SK-N-SH (cell line): Measurements from ENCODE around the gene TRPM3. TPM values are rescaled to one million over a fixed set of nuclear protein-coding genes. Genes with fewer than 3 reads are reported as not detected.

ENCODE experiments used
- CTCF ChIA-PET: fragments of 300-600, 350-600 bp; formaldehyde crosslinking; extraction: SDS; loops from one replicate; lab custom pipeline; 2021; lab: Yijun Ruan, JAX
- POLR2A ChIA-PET: fragments of 350-600 bp; sonication (Branson Sonifier 250); formaldehyde crosslinking; extraction: SDS; loops from one replicate; lab custom pipeline; 2020; ENCODE audit warnings: antibody characterized with exemption, inconsistent platforms; lab: Yijun Ruan, JAX
- DNase-seq: peaks from one replicate; pipeline ENCODE4 v3.0.0; 2012
- H2AFZ ChIP-seq: fragments of 200-600 bp; sonication (generic); 2 replicates; pipeline ENCODE4 v1.8.1; 2016; ENCODE audit warnings: antibody characterized with exemption, mild to moderate bottlenecking, low read depth
- H3F3A ChIP-seq: fragments of 200-600 bp; sonication (generic); replicated peaks from 2 replicates; pipeline ENCODE3; 2016; ENCODE audit warnings: antibody characterized with exemption, mild to moderate bottlenecking; ENCODE audit not compliant: insufficient read depth
- H3K27ac ChIP-seq, 2 experiments: fragments of 200-500 bp in 1 of 2; fragments of 200-600 bp in 1 of 2; sonication (Bioruptor generic) in 1 of 2; sonication (generic), shearing (Covaris generic) in 1 of 2; 2 replicates each; pipeline versions ENCODE4 v1.5.1 to v1.6.1; 2014 to 2016; ENCODE audit warnings: low read depth in 2 of 2, inconsistent platforms in 1 of 2, low read length in 1 of 2, mild to moderate bottlenecking in 1 of 2, mixed read lengths in 1 of 2
- H3K27me3 ChIP-seq: fragments of 200-600 bp; sonication (generic), shearing (Covaris generic); 2 replicates; pipeline ENCODE4 v1.6.1; 2016; ENCODE audit warnings: mixed run types; ENCODE audit not compliant: insufficient read depth
- H3K36me3 ChIP-seq, 2 experiments: fragments of 200-500 bp in 1 of 2; fragments of 200-600 bp in 1 of 2; sonication (Bioruptor generic) in 1 of 2; sonication (generic) in 1 of 2; replicated peaks in 1 of 2; 2 replicates each; pipeline versions ENCODE3 to v1.5.1; 2014 to 2016; ENCODE audit warnings: low read length in 1 of 2, mild to moderate bottlenecking in 1 of 2; ENCODE audit not compliant: insufficient read depth in 2 of 2, control insufficient read depth in 1 of 2
- H3K4me1 ChIP-seq, 2 experiments: fragments of 200-500 bp in 1 of 2; fragments of 200-600 bp in 1 of 2; sonication (Bioruptor generic) in 1 of 2; sonication (generic), shearing (Covaris generic) in 1 of 2; 2 replicates each; pipeline versions ENCODE4 v1.5.1 to v1.6.1; 2014 to 2016; ENCODE audit warnings: low read depth in 1 of 2, low read length in 1 of 2, mixed run types in 1 of 2; ENCODE audit not compliant: insufficient read depth in 2 of 2, control insufficient read depth in 1 of 2
- H3K4me2 ChIP-seq: fragments of 200-600 bp; sonication (generic), shearing (Covaris generic); 2 replicates; pipeline ENCODE4 v1.6.1; 2017; ENCODE audit warnings: mixed run types
- H3K4me3 ChIP-seq, 2 experiments: fragments of 200-500 bp in 1 of 2; fragments of 200-600 bp in 1 of 2; sonication (Bioruptor generic) in 1 of 2; sonication (generic), shearing (Covaris generic) in 1 of 2; 2 replicates each; pipeline versions ENCODE4 v1.5.1 to v1.8.1; 2014 to 2016; ENCODE audit warnings: low read depth in 2 of 2, inconsistent platforms in 1 of 2, low read length in 1 of 2, mild to moderate bottlenecking in 1 of 2, mixed read lengths in 1 of 2, moderate library complexity in 1 of 2
- H3K79me2 ChIP-seq: fragments of 200-600 bp; sonication (generic); 2 replicates; pipeline ENCODE4 v1.8.1; 2017; ENCODE audit warnings: mild to moderate bottlenecking; ENCODE audit not compliant: insufficient read depth
- H3K9ac ChIP-seq: fragments of 200-600 bp; sonication (generic); 2 replicates; pipeline ENCODE4 v1.6.1; 2017; ENCODE audit warnings: mixed run types
- H3K9me2 ChIP-seq: fragments of 200-600 bp; sonication (generic); 2 replicates; pipeline ENCODE4 v1.6.1; 2017; ENCODE audit warnings: mixed run types
- H3K9me3 ChIP-seq: fragments of 200-600 bp; sonication (generic); 2 replicates; pipeline ENCODE4 v1.6.1; 2017; ENCODE audit warnings: mixed run types, mild to moderate bottlenecking, moderate library complexity
- H4K20me1 ChIP-seq: fragments of 200-600 bp; sonication (generic); 2 replicates; pipeline ENCODE4 v1.6.1; 2017; ENCODE audit warnings: mild to moderate bottlenecking, mixed run types; ENCODE audit not compliant: insufficient read depth
- CHD2 ChIP-seq: fragments of 150-350 bp; IDR thresholded peaks from 2 replicates; pipeline ENCODE4 v1.6.1; 2018; ENCODE audit warnings: low read length; ENCODE audit not compliant: partially characterized antibody
- JUND ChIP-seq: IDR thresholded peaks from 2 replicates; pipeline ENCODE4 v1.4.0; 2012
- MEF2A ChIP-seq: IDR thresholded peaks from 2 replicates; pipeline ENCODE4 v1.4.0; 2012; ENCODE audit warnings: low read depth, borderline replicate concordance
- MXI1 ChIP-seq: IDR thresholded peaks from 2 replicates; pipeline ENCODE4 v1.6.1; 2012; ENCODE audit warnings: mild to moderate bottlenecking, low read depth, low read length, improper control_type of control experiment
- NFIC ChIP-seq: IDR thresholded peaks from 2 replicates; pipeline ENCODE4 v1.4.0; 2012; ENCODE audit warnings: borderline replicate concordance
- REST ChIP-seq: IDR thresholded peaks from 2 replicates; pipeline ENCODE4 v1.6.1; 2012; ENCODE audit warnings: mild to moderate bottlenecking, low read depth, low read length, moderate library complexity
- RXRA ChIP-seq: IDR thresholded peaks from 2 replicates; pipeline ENCODE4 v1.4.0; 2012; ENCODE audit warnings: low read depth, mild to moderate bottlenecking, borderline replicate concordance
- SIN3A ChIP-seq: IDR thresholded peaks from 2 replicates; pipeline ENCODE4 v1.6.1; 2012; ENCODE audit warnings: low read depth, mild to moderate bottlenecking, low read length, moderate library complexity, borderline replicate concordance
- USF1 ChIP-seq: IDR thresholded peaks from 2 replicates; pipeline ENCODE4 v1.4.0; 2012; ENCODE audit warnings: low read depth, borderline replicate concordance
- ZBTB33 ChIP-seq: IDR thresholded peaks from 2 replicates; pipeline ENCODE4 v1.4.0; 2012; ENCODE audit warnings: low read depth, borderline replicate concordance
- WGBS: methylation state at CpG from one replicate; pipeline ENCODE4 v1.1.6; 2017; ENCODE audit warnings: low lambda C conversion rate; 5-methylcytosine and 5-hydroxymethylcytosine counted together
- polyA plus RNA-seq, 3 experiments: library from polyadenylated mRNA; depleted of rRNA; stranded (reverse); fragments of >200 nt; gene quantifications; 2 replicates each; pipeline ENCODE4 v1.2.3, GENCODE V29; 2012

Gene TRPM3
- polyA plus RNA-seq, 1 of the 3 experiments (the other 2 are of a cell fraction): not detected

- Histone ChIP-seq H3F3A (no peaks in the 10 kb centered on the region), H4K20me1 (no peaks in the 10 kb centered on the region), H3K36me3 (no peaks in the 10 kb centered on the region), H3K27ac (no peak overlapping the region), H2AFZ (no peak overlapping the region)
- DNase-seq: no peak
- no peak for TF ChIP-seq MXI1
- TF ChIP-seq, all 33 proteins: peak for 0
- POLR2A ChIA-PET: no interaction called here
- Histone ChIP-seq H3K79me2 (no peaks in the 10 kb centered on the region), H3K9me2 (0 out of 2 replicates have a peak, but pooled peaks cover 3% of the 10 kb centered on the region), H3K9ac (no peak overlapping the region), H3K9me3 (no peaks in the 10 kb centered on the region), H3K4me1 (no peaks in the 10 kb centered on the region), H3K27me3 (peaks cover 18% of the 10 kb centered on the region; the same call in 1 of the 2 replicates), H3K4me2 (no peak overlapping the region), H3K4me3 (no peak overlapping the region)
- CTCF ChIA-PET: no interaction called here
- WGBS: 0% methylated on average over 2 of the region's 2 CpGs
Observed at GRCh38 chr9:70887826-70888225, 233.6 kb downstream of the TRPM3 start.

- Histone ChIP-seq H3K9me3 (no peaks in the 10 kb centered on the region), H3K4me2 (no peak overlapping the region), H3K9ac (no peak overlapping the region), H3F3A (no peaks in the 10 kb centered on the region), H4K20me1 (no peaks in the 10 kb centered on the region), H3K79me2 (no peaks in the 10 kb centered on the region), H3K36me3 (no peaks in the 10 kb centered on the region), H3K27me3 (peaks cover 12% of the 10 kb centered on the region; the same call in 1 of the 2 replicates), H2AFZ (no peak overlapping the region), H3K4me1 (no peaks in the 10 kb centered on the region), H3K4me3 (no peak overlapping the region)
- 2% methylated on average over 7 of the region's 7 CpGs for WGBS
- CTCF ChIA-PET: no interaction called here
- no peak for TF ChIP-seq MXI1
- no peak for TF ChIP-seq JUND
- no peak for TF ChIP-seq REST
- no peak for TF ChIP-seq MEF2A
- no peak for TF ChIP-seq CHD2
- TF ChIP-seq, all 33 proteins: peak for 0
- no peak for DNase-seq
- Histone ChIP-seq H3K9me2 (0 out of 2 replicates have a peak, but pooled peaks cover 3% of the 10 kb centered on the region), H3K27ac (no peak overlapping the region)
- POLR2A ChIA-PET: no interaction called here
Observed at GRCh38 chr9:70883963-70884793, 237.2 kb downstream of the TRPM3 start.

- 0% methylated on average over 1 of the region's 1 CpG for WGBS
- no peak overlapping the region for H2AFZ ChIP-seq
- H4K20me1 ChIP-seq: no peaks in the 10 kb centered on the region
- H3K4me3 ChIP-seq: no peak overlapping the region
- no peak overlapping the region for H3K4me2 ChIP-seq
- CTCF ChIA-PET: no interaction called here
- no peak for TF ChIP-seq SIN3A
- TF ChIP-seq ZBTB33: no peak
- TF ChIP-seq CHD2: no peak
- no peak for TF ChIP-seq RXRA
- no peak for TF ChIP-seq NFIC
- no peak for TF ChIP-seq USF1
- no peak for TF ChIP-seq MEF2A
- TF ChIP-seq, all 33 proteins: peak for 0
- Histone ChIP-seq H3K27me3 (peaks cover 17% of the 10 kb centered on the region; the same call in 1 of the 2 replicates), H3F3A (no peaks in the 10 kb centered on the region), H3K27ac (no peak overlapping the region), H3K9me3 (no peaks in the 10 kb centered on the region), H3K4me1 (no peaks in the 10 kb centered on the region), H3K36me3 (no peaks in the 10 kb centered on the region), H3K9ac (no peak overlapping the region), H3K9me2 (0 out of 2 replicates have a peak, but pooled peaks cover 3% of the 10 kb centered on the region), H3K79me2 (no peaks in the 10 kb centered on the region)
- DNase-seq: no peak
- POLR2A ChIA-PET: no interaction called here
Observed at GRCh38 chr9:70883056-70883455, 238.4 kb downstream of the TRPM3 start.
